ENCODE data around the gene ANXA11.
A peak's percentile ranks its signal among the peaks of the same experiment; 100 is the strongest.
"Not testable (repeated sequence)": the region's sequence is repeated elsewhere in the genome, so short reads cannot be mapped to it uniquely, and the experiment has no call there.

Gene ANXA11

DNA sequence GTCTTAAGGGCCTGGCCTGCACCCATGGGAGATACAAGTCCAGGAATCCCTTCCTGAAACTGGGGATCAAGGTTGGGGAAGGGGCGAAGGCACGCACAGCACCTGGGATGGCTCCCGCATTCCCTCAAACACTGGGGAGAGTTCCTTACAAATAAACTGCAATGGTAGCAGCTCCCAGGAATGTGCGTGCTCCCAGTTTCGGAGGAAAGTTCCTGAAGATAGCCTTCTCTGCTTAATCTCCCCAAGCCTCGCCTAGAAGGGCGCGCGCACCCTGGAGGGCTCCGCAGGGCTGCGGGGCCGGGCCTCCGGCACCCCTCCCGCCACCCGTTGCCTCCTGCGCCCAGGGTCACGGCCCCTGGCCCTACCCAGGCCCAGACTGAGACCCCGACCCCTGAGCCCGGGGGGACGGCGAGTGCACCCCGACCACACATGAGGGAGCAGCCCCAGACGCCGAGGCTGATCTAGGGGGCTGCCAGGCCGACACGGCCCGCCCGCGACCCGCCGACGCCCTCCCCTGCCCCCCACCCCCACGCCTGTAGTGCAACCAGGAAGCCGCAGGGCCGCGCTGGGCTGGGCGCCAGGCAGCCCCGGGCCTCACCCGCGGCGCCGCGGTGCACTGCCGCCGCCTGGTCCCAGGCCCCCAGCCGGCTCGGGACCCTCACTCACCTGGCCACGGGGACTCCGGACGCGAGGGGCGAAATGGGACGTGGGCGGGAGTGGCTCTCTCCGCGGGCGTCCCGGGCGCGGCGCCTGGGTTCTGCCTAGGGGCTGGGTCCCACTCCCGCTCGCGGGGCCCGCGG is 460 bp downstream of the ANXA11 start:
- Histone ChIP-seq H3K4me1 (ENCODE audit: control insufficient read depth, insufficient read depth, low read length) (peaks cover 15% of the 10 kb centered on the region), H3K36me3 (ENCODE audit: control insufficient read depth, insufficient read depth, low read length) (no peaks in the 10 kb centered on the region), H3K9me3 (ENCODE audit: control insufficient read depth, insufficient read depth, low read length) (no peaks in the 10 kb centered on the region), H3K9ac (ENCODE audit: low read depth, low read length) (peak overlapping the region; percentile 74), H3K4me3 (ENCODE audit: low read depth, low read length) (peak overlapping the region; percentile 75), H3K27me3 (ENCODE audit: control insufficient read depth, insufficient read depth, low read length) (peaks cover 10% of the 10 kb centered on the region)

- peak overlapping the region; percentile 75 for H3K4me3 ChIP-seq (ENCODE audit: low read depth, low read length)
- H3K4me1 ChIP-seq (ENCODE audit: control insufficient read depth, insufficient read depth, low read length): peaks cover 15% of the 10 kb centered on the region
- no peaks in the 10 kb centered on the region for H3K36me3 ChIP-seq (ENCODE audit: control insufficient read depth, insufficient read depth, low read length)
- H3K9ac ChIP-seq (ENCODE audit: low read depth, low read length): peak overlapping the region; percentile 74
- H3K9me3 ChIP-seq (ENCODE audit: control insufficient read depth, insufficient read depth, low read length): no peaks in the 10 kb centered on the region
- H3K27me3 ChIP-seq (ENCODE audit: control insufficient read depth, insufficient read depth, low read length): peaks cover 10% of the 10 kb centered on the region
These were observed 1.3 kb downstream of the ANXA11 start for GRCh38 chr10:80203835-80204676.

- peaks cover 15% of the 10 kb centered on the region for H3K4me1 ChIP-seq (ENCODE audit: control insufficient read depth, insufficient read depth, low read length)
These were observed 2.2 kb downstream of the ANXA11 start for GRCh38 chr10:80202934-80203834.

DNA sequence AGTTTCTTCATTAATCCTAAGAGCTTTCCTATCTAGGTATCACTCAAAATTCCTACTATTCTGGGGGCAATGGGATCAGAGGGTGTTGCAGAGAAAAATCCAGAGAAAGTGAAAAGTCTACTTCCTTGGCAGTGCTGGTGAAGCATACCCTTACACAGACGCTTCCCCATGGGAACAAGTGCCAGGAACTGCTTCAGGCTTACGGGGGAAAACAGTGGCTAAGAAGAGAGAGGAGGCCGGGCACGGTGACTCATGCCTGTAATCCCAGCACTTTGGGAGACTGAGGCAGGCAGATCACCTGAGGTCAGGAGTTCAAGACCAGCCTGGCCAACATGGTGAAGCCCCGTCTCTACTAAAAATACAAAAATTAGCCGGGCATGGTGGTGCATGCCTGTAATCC is 2.8 kb downstream of the ANXA11 start:
- H3K27me3 ChIP-seq (ENCODE audit: control insufficient read depth, insufficient read depth, low read length); H3K9ac ChIP-seq (ENCODE audit: low read depth, low read length); H3K9me3 ChIP-seq (ENCODE audit: control insufficient read depth, insufficient read depth, low read length); H3K36me3 ChIP-seq (ENCODE audit: control insufficient read depth, insufficient read depth, low read length); H3K4me3 ChIP-seq (ENCODE audit: low read depth, low read length): not testable (repeated sequence)
- H3K4me1 ChIP-seq (ENCODE audit: control insufficient read depth, insufficient read depth, low read length): peaks cover 15% of the 10 kb centered on the region

More at GRCh38 chr10:80202934-80203834, 2.2 kb downstream of the ANXA11 start:
- Histone ChIP-seq H3K9me3 (ENCODE audit: control insufficient read depth, insufficient read depth, low read length) (no peaks in the 10 kb centered on the region), H3K27me3 (ENCODE audit: control insufficient read depth, insufficient read depth, low read length) (peaks cover 10% of the 10 kb centered on the region), H3K36me3 (ENCODE audit: control insufficient read depth, insufficient read depth, low read length) (no peaks in the 10 kb centered on the region), H3K4me3 (ENCODE audit: low read depth, low read length) (peak overlapping the region; percentile 75), H3K9ac (ENCODE audit: low read depth, low read length) (no peak overlapping the region)

- H3K4me3 ChIP-seq (ENCODE audit: low read depth, low read length): no peak overlapping the region
These were observed 3.7 kb downstream of the ANXA11 start for GRCh38 chr10:80201608-80202141.

DNA sequence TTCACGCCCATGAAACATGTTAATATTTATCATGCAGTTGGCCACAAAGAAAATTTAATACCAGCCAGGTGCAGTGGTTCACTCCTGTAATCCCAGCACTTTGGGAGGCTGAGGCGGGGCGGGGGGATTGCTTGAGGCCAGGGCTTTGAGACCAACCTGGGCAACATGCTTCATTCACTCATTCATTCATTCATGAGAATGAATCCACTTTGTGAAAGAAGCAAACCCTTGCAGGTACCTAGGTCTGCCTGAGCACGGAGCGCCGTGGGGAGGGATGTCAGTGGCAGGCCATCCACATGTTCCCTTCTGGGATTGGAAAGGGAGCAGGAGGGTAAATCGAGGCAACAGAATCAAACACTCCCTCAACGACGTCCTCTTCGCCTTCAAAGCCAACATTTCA is 4.7 kb downstream of the ANXA11 start:
- no peaks in the 10 kb centered on the region for H3K36me3 ChIP-seq (ENCODE audit: control insufficient read depth, insufficient read depth, low read length)
- H3K4me3 ChIP-seq (ENCODE audit: low read depth, low read length): no peak overlapping the region
- no peak overlapping the region for H3K9ac ChIP-seq (ENCODE audit: low read depth, low read length)
- H3K27me3 ChIP-seq (ENCODE audit: control insufficient read depth, insufficient read depth, low read length): peaks cover 3% of the 10 kb centered on the region
- no peaks in the 10 kb centered on the region for H3K9me3 ChIP-seq (ENCODE audit: control insufficient read depth, insufficient read depth, low read length)
- H3K4me1 ChIP-seq (ENCODE audit: control insufficient read depth, insufficient read depth, low read length): peaks cover 15% of the 10 kb centered on the region

More at GRCh38 chr10:80201608-80202141, 3.7 kb downstream of the ANXA11 start:
- Histone ChIP-seq H3K9me3 (ENCODE audit: control insufficient read depth, insufficient read depth, low read length) (no peaks in the 10 kb centered on the region), H3K9ac (ENCODE audit: low read depth, low read length) (no peak overlapping the region), H3K36me3 (ENCODE audit: control insufficient read depth, insufficient read depth, low read length) (no peaks in the 10 kb centered on the region), H3K27me3 (ENCODE audit: control insufficient read depth, insufficient read depth, low read length) (peaks cover 10% of the 10 kb centered on the region), H3K4me1 (ENCODE audit: control insufficient read depth, insufficient read depth, low read length) (peaks cover 15% of the 10 kb centered on the region)

DNA sequence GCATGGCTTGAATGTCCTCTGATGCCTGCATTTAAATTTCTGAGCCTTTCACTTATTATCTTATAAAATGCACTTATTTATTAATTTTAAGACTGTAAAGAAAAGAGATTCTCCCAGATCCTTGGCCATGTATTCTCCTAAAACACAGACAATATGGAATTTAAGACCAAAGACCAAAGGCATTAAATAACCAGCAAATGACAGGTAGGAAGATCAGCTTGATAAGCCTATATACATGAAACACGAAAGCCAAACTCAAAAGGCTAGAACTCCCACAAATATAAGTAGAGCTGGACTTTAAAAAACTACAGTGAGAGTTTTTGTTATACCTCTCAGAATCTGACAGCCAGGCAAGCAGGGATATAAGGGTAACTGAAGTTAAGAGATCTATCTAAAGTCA is 5.1 kb downstream of the ANXA11 start:
- no peaks in the 10 kb centered on the region for H3K9me3 ChIP-seq (ENCODE audit: control insufficient read depth, insufficient read depth, low read length)
- H3K27me3 ChIP-seq (ENCODE audit: control insufficient read depth, insufficient read depth, low read length): peaks cover 3% of the 10 kb centered on the region
- H3K36me3 ChIP-seq (ENCODE audit: control insufficient read depth, insufficient read depth, low read length): no peaks in the 10 kb centered on the region
- no peak overlapping the region for H3K4me3 ChIP-seq (ENCODE audit: low read depth, low read length)
- peaks cover 15% of the 10 kb centered on the region for H3K4me1 ChIP-seq (ENCODE audit: control insufficient read depth, insufficient read depth, low read length)
- H3K9ac ChIP-seq (ENCODE audit: low read depth, low read length): no peak overlapping the region

GRCh38 chr10:80199828-80200227 is 5.5 kb downstream of the ANXA11 start:
- Histone ChIP-seq H3K9me3 (ENCODE audit: control insufficient read depth, insufficient read depth, low read length) (no peaks in the 10 kb centered on the region), H3K4me1 (ENCODE audit: control insufficient read depth, insufficient read depth, low read length) (peaks cover 15% of the 10 kb centered on the region), H3K4me3 (ENCODE audit: low read depth, low read length) (no peak overlapping the region), H3K27me3 (ENCODE audit: control insufficient read depth, insufficient read depth, low read length) (peaks cover 3% of the 10 kb centered on the region), H3K9ac (ENCODE audit: low read depth, low read length) (no peak overlapping the region), H3K36me3 (ENCODE audit: control insufficient read depth, insufficient read depth, low read length) (no peaks in the 10 kb centered on the region)

DNA sequence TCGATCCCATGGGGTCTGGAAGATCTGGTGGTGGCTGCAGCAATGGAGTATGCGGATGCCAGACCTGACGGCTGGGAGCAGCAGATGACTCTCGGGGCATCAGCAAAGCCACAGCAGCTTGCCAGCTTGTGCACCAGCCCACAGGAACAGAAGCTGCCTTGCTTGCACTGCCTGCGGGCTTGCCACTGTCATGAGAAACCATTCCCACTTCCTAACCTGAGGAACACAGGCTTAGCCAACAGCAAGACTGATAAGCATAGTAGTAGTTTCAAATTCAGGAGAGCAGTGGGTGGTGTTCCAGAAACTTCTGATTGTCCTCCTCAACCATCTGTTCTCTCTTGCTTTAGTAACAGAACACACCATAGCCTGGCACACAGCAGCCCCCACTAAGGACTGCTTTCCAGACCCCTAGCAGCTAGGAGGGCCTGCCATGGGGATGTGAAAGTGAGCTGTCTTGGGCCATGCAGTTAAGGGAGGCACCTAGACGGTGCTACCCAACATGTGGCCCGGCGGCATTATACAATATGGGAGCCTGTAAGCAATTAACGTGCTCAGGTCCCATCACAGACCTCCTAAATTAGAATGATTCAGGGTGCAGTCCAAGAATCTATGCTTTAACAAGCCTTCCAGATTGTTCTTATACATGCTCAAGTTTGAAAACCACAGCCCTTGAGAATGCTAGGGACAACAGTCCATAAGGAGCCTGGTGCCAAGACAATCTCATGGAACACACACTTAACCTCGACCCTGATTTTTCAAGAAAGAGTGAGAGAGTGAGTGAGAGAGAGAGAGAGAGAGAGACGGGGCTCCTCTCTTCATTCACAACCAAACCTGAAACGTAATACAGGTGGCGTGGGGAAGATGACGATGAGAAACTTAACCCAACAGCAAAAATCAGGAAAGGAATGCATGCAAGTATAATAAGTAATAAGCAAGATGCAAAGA is 7.1 kb downstream of the ANXA11 start:
- H3K9ac ChIP-seq (ENCODE audit: low read depth, low read length): no peak overlapping the region
- H3K4me3 ChIP-seq (ENCODE audit: low read depth, low read length): no peak overlapping the region
- no peaks in the 10 kb centered on the region for H3K9me3 ChIP-seq (ENCODE audit: control insufficient read depth, insufficient read depth, low read length)
- peaks cover 7% of the 10 kb centered on the region for H3K4me1 ChIP-seq (ENCODE audit: control insufficient read depth, insufficient read depth, low read length)
- H3K27me3 ChIP-seq (ENCODE audit: control insufficient read depth, insufficient read depth, low read length): no peaks in the 10 kb centered on the region
- H3K36me3 ChIP-seq (ENCODE audit: control insufficient read depth, insufficient read depth, low read length): no peaks in the 10 kb centered on the region

DNA sequence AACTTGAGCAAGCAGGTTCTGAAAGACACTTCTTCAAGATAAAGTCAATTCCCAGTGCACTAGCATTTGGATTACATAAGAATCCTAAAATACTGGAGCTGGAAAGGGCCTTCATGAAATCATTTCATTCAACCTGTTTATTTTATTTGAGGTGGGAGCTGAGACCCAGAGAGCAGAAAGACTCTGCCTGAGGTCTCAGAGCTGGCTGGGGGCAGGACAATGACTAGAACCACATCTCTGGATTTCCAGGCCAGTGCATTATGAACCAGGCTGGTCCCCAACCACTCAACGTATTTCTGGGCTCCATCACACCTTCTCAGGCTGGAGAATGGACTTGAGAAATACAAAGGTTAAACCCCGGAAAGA is 8.4 kb downstream of the ANXA11 start:
- Histone ChIP-seq H3K4me1 (ENCODE audit: control insufficient read depth, insufficient read depth, low read length) (peaks cover 3% of the 10 kb centered on the region), H3K9ac (ENCODE audit: low read depth, low read length) (no peak overlapping the region), H3K27me3 (ENCODE audit: control insufficient read depth, insufficient read depth, low read length) (no peaks in the 10 kb centered on the region), H3K4me3 (ENCODE audit: low read depth, low read length) (no peak overlapping the region), H3K36me3 (ENCODE audit: control insufficient read depth, insufficient read depth, low read length) (no peaks in the 10 kb centered on the region), H3K9me3 (ENCODE audit: control insufficient read depth, insufficient read depth, low read length) (no peaks in the 10 kb centered on the region)
